HG02642 (cell line): Measurements from ENCODE around the gene CARMIL3.
A peak's percentile ranks its signal among the peaks of the same experiment; 100 is the strongest.

Experiments
- ATAC-seq: cut with Tn5 transposase; IDR thresholded peaks from one replicate; pipeline ENCODE4 v1.9.1; 2021; ENCODE audit warnings: mild to moderate bottlenecking; ENCODE audit not compliant: unreplicated experiment, poor library complexity

CARMIL3 gene

GRCh38 chr14:24110060-24110459 is 58.3 kb downstream of the CARMIL3 start:
- ATAC-seq: no peak

- no peak for ATAC-seq
Measured at GRCh38 chr14:24110523-24110922, 58.7 kb downstream of the CARMIL3 start.

GRCh38 chr14:24113379-24113800 is 61.6 kb downstream of the CARMIL3 start:
- ATAC-seq: no peak

GRCh38 chr14:24113801-24114531 is 62.2 kb downstream of the CARMIL3 start:
- ATAC-seq: peak; percentile 29

- peak; percentile 86 for ATAC-seq
Measured at GRCh38 chr14:24114532-24115421, 63.0 kb downstream of the CARMIL3 start, which contains the start of the genes DCAF11 and NRL. Gene DCAF11, plus strand, starts transcription at chr14:24114777. Its CDS starts 818 bp downstream, at chr14:24115595. Gene NRL, minus strand, starts transcription at chr14:24114949. Its CDS starts 32,101 bp downstream, at chr14:24082848.

GRCh38 chr14:24115422-24116127 is 63.8 kb downstream of the CARMIL3 start:
- no peak for ATAC-seq

- ATAC-seq: no peak
Measured at GRCh38 chr14:24116128-24116814, 64.5 kb downstream of the CARMIL3 start.

- ATAC-seq: no peak
Measured at GRCh38 chr14:24117179-24117578, 65.4 kb downstream of the CARMIL3 start.
